PFSK-1 (cell line): ENCODE results near the gene KIF14.

Experiments used
- FOXP2 ChIP-seq: optimal IDR thresholded peaks from 2 replicates; pipeline ENCODE3; 2011; ENCODE audit warnings: borderline replicate concordance, control low read depth, inconsistent platforms; ENCODE audit not compliant: insufficient read depth; ENCODE audit errors: extremely low read length, extremely low read depth
- POLR2AphosphoS5 ChIP-seq: IDR thresholded peaks from 2 replicates; pipeline ENCODE4 v1.6.1; 2012; ENCODE audit warnings: low read depth, mild to moderate bottlenecking, control low read depth, low read length, moderate library complexity
- SIN3A ChIP-seq: IDR thresholded peaks from 2 replicates; pipeline ENCODE4 v1.6.1; 2012; ENCODE audit warnings: mild to moderate bottlenecking, low read length, moderate library complexity, borderline replicate concordance; ENCODE audit not compliant: insufficient read depth
- TAF1 ChIP-seq: IDR thresholded peaks from 2 replicates; pipeline ENCODE4 v1.6.1; 2012; ENCODE audit warnings: low read length, control low read depth, borderline replicate concordance; ENCODE audit not compliant: insufficient read depth
- TF ChIP-seq, protein P1 (sequence below), 2 experiments: IDR thresholded peaks; 2 replicates each; pipeline versions ENCODE4 v1.6.1 to v1.8.0; 2011 to 2012; ENCODE audit warnings: low read depth in 2 of 2, low read length in 2 of 2, control low read depth in 1 of 2, inconsistent platforms in 1 of 2, mild to moderate bottlenecking in 1 of 2, moderate library complexity in 1 of 2; ENCODE audit not compliant: insufficient read depth in 1 of 2

Gene KIF14

DNA sequence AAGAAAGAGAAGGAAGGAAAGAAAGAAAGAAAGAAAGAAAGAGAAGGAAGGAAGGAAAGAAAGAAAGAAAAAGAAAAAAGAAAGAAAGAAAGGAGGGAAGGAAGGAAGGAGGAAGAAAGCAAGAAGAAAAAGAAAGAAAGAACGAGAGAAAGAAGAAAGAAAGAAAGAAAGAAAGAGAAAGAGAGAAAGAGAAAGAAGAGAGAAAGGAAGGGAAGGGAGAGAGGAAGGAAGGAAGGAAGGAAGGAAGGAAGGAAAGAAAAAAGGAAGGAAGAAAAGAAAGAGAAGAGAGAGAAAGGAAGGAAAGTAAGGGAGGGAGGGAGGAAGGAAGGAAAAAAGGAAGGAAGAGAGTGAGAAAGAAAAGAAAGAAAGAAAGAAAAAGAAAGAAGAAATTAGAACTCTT is 115.3 kb downstream of the KIF14 start:
- no peak for TF ChIP-seq FOXP2
- no peak for TF ChIP-seq TAF1
- TF ChIP-seq, protein P1, sequence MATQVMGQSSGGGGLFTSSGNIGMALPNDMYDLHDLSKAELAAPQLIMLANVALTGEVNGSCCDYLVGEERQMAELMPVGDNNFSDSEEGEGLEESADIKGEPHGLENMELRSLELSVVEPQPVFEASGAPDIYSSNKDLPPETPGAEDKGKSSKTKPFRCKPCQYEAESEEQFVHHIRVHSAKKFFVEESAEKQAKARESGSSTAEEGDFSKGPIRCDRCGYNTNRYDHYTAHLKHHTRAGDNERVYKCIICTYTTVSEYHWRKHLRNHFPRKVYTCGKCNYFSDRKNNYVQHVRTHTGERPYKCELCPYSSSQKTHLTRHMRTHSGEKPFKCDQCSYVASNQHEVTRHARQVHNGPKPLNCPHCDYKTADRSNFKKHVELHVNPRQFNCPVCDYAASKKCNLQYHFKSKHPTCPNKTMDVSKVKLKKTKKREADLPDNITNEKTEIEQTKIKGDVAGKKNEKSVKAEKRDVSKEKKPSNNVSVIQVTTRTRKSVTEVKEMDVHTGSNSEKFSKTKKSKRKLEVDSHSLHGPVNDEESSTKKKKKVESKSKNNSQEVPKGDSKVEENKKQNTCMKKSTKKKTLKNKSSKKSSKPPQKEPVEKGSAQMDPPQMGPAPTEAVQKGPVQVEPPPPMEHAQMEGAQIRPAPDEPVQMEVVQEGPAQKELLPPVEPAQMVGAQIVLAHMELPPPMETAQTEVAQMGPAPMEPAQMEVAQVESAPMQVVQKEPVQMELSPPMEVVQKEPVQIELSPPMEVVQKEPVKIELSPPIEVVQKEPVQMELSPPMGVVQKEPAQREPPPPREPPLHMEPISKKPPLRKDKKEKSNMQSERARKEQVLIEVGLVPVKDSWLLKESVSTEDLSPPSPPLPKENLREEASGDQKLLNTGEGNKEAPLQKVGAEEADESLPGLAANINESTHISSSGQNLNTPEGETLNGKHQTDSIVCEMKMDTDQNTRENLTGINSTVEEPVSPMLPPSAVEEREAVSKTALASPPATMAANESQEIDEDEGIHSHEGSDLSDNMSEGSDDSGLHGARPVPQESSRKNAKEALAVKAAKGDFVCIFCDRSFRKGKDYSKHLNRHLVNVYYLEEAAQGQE (IDR thresholded peaks at IDR 0.05; ENCODE audit: insufficient read depth in 1 of 2, low read depth in 2 of 2, low read length in 2 of 2), result no peak
- no peak for TF ChIP-seq SIN3A
- TF ChIP-seq POLR2AphosphoS5, result no peak
